Suppressor macrophage (primary cell): ENCODE data around the gene MYCBPAP.
A peak's percentile ranks its signal among the peaks of the same experiment; 100 is the strongest.

Source experiments
- DNase-seq, 4 experiments: peaks; one replicate each; pipeline ENCODE4 v3.0.0-alpha.2; 2020 to 2022

The MYCBPAP gene

DNA sequence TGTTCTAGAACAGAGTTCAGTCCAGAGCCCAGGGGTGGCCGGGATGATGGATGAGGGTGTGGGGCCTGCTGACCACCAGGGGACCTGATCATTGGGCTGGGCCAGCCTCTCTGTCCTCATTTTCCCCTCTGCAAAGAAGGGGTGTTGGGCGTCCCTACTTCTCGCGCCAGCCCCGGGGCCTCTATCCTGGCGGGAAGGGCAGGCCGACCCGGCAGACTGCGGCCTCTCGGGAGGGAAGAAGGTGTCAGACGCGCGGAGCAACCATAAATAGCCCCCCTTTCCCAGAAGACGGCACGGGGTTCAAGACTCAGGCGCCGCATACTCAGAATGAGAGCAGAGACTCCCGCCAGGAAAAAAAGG is 50.3 kb downstream of the MYCBPAP start:
- DNase-seq, result no peak

DNA sequence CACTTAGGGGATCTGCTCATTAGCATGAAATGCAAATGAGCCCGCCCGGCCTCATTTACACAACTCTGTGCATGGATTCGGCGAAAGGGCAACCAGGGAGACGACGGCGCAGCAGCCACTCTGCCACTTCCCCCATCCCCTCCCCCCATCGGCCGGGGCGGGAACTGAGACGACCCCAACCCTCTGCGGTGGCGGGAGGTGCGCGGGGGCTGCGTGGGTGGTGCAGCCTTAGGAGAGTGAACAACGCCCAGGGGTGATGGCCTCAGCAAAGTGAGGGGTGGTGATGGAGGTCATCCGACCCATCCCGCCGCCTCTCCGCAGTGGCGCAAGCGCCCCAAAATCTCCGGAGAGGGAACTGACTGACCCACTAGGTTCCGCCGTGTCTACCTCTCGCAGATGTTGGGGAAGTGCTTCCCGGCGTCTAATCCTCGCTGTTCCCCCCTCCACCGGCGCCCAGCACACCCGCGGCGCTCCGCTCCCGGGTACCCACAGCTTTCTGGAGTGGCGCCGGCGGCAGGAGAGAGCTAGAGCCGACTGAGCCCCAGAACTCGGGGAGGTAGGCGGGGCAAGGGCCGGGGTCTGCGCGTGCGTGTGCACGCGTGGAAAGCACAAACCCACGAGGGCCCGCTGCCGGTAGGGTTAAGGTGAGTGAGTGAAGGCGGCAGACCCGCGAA is 50.8 kb downstream of the MYCBPAP start:
- peak; percentile 40 to 68 (median 64) for DNase-seq

GRCh38 chr17:50559674-50560184 is 51.5 kb downstream of the MYCBPAP start:
- peak; percentile 55 to 70 (median 66) for DNase-seq

DNA sequence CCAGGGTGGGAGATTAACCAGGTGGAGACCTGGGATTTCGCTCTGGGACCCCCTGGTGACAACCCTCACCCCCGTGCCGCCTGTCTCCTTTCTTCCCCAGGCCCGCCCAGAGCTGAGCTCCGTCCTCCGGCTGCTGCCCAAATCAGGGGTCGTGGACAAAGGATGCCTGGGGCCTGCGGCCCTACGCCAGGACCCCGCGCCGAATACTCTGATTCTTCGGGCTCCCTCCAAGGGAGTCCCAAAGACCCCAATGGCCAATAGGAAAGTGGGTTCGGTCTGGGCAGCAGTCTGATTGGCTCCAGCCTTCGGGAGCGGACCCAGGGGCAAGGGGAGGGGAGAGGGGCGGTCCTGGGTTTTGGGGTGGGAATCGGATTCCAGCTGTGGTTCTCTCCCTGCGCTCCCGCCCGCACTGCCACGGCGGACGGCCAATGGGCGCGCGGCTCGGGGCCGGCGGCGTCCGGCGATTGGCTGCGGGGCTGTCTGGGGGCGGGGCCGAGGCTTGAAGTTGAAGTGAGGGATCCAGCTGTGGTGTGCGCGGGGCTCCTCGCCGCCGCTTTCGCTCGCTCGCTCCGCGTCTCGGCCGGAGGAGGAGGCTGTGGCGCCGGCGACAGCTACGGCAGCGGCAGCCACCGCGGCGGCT is 52.1 kb downstream of the MYCBPAP start, which contains the start of gene CACNA1G:
CACNA1G (plus strand) TSS at position 531 of the 640 bp plus-strand sequence. CDS start 745 bp downstream, outside the sequence.
- peak; percentile 86 to 94 (median 92) for DNase-seq

GRCh38 chr17:50560931-50561745 is 52.9 kb downstream of the MYCBPAP start:
- DNase-seq, result peak in 2 of 4 experiments; percentile 42 to 50

DNA sequence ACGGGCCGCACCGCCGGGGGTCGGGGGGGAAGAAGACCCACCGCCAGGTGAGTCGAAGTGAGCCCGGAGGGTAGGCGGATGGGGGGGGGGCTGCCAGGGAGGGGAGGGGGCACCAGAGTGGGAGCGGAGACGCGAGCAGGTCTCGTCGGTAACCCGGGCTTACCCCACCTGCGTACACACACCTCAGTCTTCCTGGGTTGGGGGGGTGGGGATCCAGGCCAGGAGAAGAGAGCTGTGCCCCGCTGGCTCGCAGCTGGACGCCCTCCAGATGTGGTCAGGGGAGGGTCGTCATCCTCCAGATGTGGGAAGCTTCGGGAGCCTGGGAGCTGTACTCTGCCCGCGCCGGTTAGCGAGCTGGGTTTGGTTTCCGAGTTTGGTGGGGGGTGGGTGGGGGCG is 53.5 kb downstream of the MYCBPAP start:
- DNase-seq, result no peak

DNA sequence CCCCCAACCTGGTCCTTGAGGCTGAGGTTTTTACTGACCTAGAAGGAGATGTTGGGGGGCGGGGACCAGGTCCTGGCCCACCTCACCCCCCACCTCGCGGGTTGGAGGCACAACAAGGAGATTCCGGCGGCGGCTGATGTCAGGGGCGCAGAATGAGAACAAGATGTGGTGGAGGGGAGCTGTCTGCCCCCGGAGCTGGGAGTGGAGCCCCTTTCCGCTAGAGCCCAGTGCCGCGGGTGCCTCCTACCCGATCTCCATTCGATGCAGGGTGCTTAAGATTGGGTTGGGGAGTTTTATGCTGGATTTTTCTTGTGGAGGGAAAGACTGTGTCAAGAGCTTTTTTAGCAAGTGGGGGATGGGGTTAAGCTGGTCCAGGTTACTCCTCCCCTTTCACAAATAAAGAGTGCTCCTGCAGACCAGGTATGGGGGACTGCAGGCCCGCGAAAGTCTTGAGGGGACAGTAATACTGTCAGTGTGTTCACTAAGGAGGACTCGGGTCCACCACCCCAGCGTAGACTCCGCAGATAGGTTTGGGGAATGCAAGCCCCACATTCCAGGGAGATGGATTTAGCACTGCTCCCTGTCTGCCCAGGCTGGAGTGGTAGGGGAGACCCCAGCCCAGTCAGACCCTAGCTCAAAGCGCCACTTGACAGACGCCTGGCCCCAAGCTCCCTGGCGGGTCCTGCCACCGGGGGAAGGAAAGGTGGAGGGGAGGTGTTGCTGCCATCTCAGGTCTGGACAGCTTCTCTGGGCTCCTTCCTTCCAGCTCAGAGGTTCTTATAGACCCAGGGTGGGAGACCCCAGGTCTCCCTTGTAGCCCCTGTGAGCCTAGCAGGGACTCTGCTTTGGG is 54.2 kb downstream of the MYCBPAP start:
- no peak for DNase-seq

GRCh38 chr17:50563092-50563511 is 54.9 kb downstream of the MYCBPAP start:
- DNase-seq, result no peak

DNA sequence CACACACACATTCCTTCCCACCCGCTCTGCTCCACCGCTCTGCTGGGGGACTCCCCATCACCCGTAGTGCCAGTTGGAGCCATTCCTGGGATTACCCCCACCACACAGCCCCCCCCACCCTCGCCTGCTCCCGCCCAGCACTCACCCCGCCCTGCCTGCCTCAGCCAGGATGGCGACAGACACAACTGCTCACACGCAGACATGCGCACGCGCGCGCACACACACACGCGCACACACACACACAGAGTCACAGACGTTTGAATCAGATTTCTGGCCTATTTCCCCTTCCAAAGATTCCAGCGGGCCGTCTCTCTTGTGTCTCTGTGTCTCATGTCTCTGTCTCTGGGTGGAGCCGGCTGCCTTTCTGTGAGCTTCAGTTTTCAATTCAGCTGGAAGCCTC is 56.7 kb downstream of the MYCBPAP start:
- DNase-seq, result peak; percentile 62 to 73 (median 68)

- no peak for DNase-seq
Measured at GRCh38 chr17:50565402-50566350, 57.4 kb downstream of the MYCBPAP start.

DNA sequence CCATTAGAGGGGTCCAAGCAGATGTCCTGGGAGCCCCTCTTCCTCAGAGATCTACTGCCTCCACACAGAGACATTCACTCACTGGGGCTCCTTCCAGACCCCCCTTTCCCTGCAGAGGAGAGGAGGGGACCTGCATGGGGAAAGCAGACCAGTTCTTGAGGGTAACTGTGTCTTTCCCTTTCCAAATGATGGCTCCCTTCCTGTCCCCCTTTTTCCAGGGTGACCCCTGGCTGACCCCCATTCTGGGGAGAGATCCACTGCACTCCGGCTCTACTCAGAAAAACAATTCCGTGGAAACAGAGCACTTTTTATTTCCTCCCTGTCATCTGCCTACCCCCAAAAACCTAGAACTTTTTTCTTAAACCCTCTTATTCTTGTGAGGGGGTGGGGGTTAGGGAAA is 58.6 kb downstream of the MYCBPAP start:
- no peak for DNase-seq

DNA sequence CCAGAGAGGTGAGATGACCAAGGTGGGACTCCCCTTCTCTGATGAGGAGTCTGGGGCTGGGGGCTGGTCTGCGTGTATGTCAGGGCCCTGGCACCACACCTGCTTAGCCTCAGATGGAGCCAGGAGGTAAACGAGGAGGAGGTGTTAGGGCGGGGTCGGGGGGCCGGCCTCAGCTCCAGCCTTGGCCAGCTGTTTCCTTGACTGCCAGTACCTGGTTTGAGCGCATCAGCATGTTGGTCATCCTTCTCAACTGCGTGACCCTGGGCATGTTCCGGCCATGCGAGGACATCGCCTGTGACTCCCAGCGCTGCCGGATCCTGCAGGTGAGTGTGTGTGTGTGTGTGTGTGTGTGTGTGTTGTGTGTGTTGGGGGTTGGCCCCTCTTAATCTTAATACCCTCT is 60.4 kb downstream of the MYCBPAP start:
- no peak for DNase-seq

DNA sequence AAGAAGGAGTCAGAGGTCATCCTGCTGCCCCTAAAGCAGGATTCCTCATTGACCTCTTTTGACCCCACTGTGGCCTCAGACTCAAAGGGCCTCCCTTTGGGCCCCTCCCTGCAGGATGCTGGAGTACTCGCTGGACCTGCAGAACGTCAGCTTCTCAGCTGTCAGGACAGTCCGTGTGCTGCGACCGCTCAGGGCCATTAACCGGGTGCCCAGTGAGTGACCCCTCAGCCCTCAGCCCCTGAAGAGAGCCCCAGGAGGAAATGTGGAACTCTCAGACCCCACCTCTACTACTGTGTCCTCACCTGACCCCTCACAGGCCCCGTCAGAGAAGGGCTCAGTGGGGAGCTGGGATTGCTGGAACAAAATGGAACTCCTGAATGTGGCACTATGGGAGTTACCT is 61.4 kb downstream of the MYCBPAP start:
- DNase-seq, result no peak

DNA sequence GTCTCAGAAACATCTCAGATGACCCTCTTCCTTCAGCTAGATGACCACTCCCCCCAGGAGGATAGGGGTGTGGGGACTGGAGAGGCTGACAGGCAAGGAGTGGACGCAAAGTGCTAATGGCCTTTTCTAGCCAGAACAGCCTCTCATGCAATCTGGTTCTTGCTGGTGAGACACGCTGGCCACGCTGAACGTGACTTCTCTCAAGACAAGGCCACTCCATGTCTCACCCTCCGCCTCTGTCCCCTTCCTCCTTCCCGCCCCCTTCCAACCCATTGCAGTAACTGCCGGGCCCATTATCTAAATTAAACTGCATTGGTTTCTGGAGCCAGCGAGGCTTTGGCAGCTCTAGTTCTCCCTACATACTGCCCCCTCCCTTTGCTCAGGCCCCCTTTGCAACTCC is 61.8 kb downstream of the MYCBPAP start:
- no peak for DNase-seq

- DNase-seq, result no peak
Measured at GRCh38 chr17:50570528-50570927, 62.3 kb downstream of the MYCBPAP start.

GRCh38 chr17:50571681-50572080 is 63.4 kb downstream of the MYCBPAP start:
- no peak for DNase-seq

DNA sequence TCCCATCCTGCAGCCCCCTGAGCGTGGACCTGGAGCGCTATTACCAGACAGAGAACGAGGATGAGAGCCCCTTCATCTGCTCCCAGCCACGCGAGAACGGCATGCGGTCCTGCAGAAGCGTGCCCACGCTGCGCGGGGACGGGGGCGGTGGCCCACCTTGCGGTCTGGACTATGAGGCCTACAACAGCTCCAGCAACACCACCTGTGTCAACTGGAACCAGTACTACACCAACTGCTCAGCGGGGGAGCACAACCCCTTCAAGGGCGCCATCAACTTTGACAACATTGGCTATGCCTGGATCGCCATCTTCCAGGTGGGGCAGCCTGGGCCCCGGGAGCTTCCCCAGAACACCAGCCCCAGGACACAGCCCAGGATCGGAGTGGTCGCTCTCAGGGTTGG is 64.3 kb downstream of the MYCBPAP start:
- DNase-seq, result no peak

DNA sequence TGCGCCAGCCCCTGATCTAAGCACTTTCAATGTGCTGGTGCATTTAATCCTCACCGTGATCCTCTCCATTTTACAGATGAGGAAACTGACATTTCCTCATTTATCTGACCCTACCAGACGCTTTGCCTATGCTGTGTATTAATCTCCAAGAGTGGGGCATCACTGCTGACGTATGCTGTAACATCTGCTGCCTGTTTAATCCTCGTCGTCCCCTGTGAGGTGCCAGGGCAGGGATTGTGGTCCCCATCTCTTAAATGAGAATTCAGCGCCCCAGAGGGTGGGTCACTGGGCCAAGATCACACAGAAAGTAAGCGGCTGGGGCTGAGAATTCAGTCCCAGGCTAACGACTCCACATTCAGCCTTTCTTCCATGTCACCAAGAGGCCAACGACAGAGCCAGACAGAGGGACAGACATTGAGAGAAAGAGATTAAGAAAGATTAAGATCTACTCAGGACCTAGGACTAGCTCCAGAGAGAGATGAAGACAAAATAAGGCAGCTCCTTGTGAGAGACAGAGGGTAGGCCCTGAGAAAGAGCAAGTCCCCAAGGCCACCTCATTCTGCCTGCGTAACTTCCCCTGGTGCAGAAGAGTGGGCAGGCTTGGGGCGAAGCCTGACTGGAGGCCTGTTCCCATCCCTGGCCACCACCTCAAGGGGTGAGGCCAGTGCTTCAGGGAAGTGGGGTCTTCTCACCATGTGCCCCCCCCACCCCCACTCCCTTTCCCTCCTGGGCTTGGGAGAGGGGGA is 65.8 kb downstream of the MYCBPAP start:
- DNase-seq, result peak in 3 of 4 experiments; percentile 17 to 32 (median 27)

DNA sequence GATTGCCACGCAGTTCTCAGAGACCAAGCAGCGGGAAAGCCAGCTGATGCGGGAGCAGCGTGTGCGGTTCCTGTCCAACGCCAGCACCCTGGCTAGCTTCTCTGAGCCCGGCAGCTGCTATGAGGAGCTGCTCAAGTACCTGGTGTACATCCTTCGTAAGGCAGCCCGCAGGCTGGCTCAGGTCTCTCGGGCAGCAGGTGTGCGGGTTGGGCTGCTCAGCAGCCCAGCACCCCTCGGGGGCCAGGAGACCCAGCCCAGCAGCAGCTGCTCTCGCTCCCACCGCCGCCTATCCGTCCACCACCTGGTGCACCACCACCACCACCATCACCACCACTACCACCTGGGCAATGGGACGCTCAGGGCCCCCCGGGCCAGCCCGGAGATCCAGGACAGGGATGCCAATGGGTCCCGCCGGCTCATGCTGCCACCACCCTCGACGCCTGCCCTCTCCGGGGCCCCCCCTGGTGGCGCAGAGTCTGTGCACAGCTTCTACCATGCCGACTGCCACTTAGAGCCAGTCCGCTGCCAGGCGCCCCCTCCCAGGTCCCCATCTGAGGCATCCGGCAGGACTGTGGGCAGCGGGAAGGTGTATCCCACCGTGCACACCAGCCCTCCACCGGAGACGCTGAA is 67.5 kb downstream of the MYCBPAP start:
- DNase-seq, result no peak

GRCh38 chr17:50576864-50577263 is 68.6 kb downstream of the MYCBPAP start:
- no peak for DNase-seq
